HPDE6-E6E7 (cell line): Measurements from ENCODE around the gene ALDH1B1.

Source experiments
- DNase-seq: peaks from one replicate; pipeline ENCODE4 v3.0.0; 2011; ENCODE audit warnings: missing footprints; ENCODE audit errors: extremely low spot score

The ALDH1B1 gene

GRCh38 chr9:38440516-38440915, 48.0 kb downstream of the ALDH1B1 start:
- DNase-seq, result no peak

GRCh38 chr9:38441347-38442085, 49.0 kb downstream of the ALDH1B1 start:
- DNase-seq, result no peak

GRCh38 chr9:38442473-38443096, 50.1 kb downstream of the ALDH1B1 start:
- no peak for DNase-seq

GRCh38 chr9:38443181-38443580, 50.7 kb downstream of the ALDH1B1 start:
- DNase-seq, result no peak

GRCh38 chr9:38443597-38443996, 51.1 kb downstream of the ALDH1B1 start:
- no peak for DNase-seq

- no peak for DNase-seq
Measured at GRCh38 chr9:38445154-38446043, 52.9 kb downstream of the ALDH1B1 start.

GRCh38 chr9:38447703-38448102, 55.2 kb downstream of the ALDH1B1 start:
- no peak for DNase-seq
